ENCODE results near the gene TAF10.
A peak's percentile ranks its signal among the peaks of the same experiment; 100 is the strongest.

Gene TAF10

GRCh38 chr11:6625156-6625831 lies 13.3 kb upstream of the TAF10 start:
- DNase-seq (ENCODE audit: low read depth in 3 of 3), result no peak

GRCh38 chr11:6623391-6624363 lies 11.7 kb upstream of the TAF10 start:
- no peak for DNase-seq (ENCODE audit: low read depth in 3 of 3)

- DNase-seq (ENCODE audit: low read depth in 3 of 3), result no peak
Measured at GRCh38 chr11:6622261-6623171, 10.5 kb upstream of the TAF10 start.

GRCh38 chr11:6621711-6622211 lies 9.7 kb upstream of the TAF10 start:
- no peak for DNase-seq (ENCODE audit: low read depth in 3 of 3)

GRCh38 chr11:6620636-6621035 lies 8.6 kb upstream of the TAF10 start:
- DNase-seq (ENCODE audit: low read depth in 3 of 3), result no peak

GRCh38 chr11:6619004-6619745 lies 7.2 kb upstream of the TAF10 start, which contains the start of gene TPP1:
Gene TPP1, minus strand, starts transcription at chr11:6619422. Its CDS starts 22 bp downstream, at chr11:6619400.
- DNase-seq (ENCODE audit: low read depth in 3 of 3), result peak; percentile 78 to 85 (median 83)

GRCh38 chr11:6618117-6619003 lies 6.3 kb upstream of the TAF10 start:
- DNase-seq (ENCODE audit: low read depth in 3 of 3), result peak; percentile 49 to 58 (median 51)

GRCh38 chr11:6617315-6617781 lies 5.3 kb upstream of the TAF10 start:
- no peak for DNase-seq (ENCODE audit: low read depth in 3 of 3)

GRCh38 chr11:6616596-6617250 lies 4.7 kb upstream of the TAF10 start:
- no peak for DNase-seq (ENCODE audit: low read depth in 3 of 3)

GRCh38 chr11:6615882-6616585 lies 4.0 kb upstream of the TAF10 start:
- DNase-seq (ENCODE audit: low read depth in 3 of 3), result no peak

- DNase-seq (ENCODE audit: low read depth in 3 of 3), result no peak
Measured at GRCh38 chr11:6615046-6615445, 3.0 kb upstream of the TAF10 start.

- DNase-seq (ENCODE audit: low read depth in 3 of 3), result no peak
Measured at GRCh38 chr11:6614446-6614845, 2.4 kb upstream of the TAF10 start.

GRCh38 chr11:6613496-6613895 lies 1.5 kb upstream of the TAF10 start:
- DNase-seq (ENCODE audit: low read depth in 3 of 3), result no peak

- DNase-seq (ENCODE audit: low read depth in 3 of 3), result no peak
Measured at GRCh38 chr11:6611963-6612212, 128 bp downstream of the TAF10 start.

GRCh38 chr11:6611092-6611962 lies 689 bp downstream of the TAF10 start:
- peak in 1 of 3 experiments; percentile 16 for DNase-seq (ENCODE audit: low read depth in 3 of 3)

GRCh38 chr11:6610591-6610990 lies 1.4 kb downstream of the TAF10 start:
- DNase-seq (ENCODE audit: low read depth in 3 of 3), result no peak

GRCh38 chr11:6609502-6610015 lies 2.5 kb downstream of the TAF10 start:
- no peak for DNase-seq (ENCODE audit: low read depth in 3 of 3)
